Thymus (tissue), 11 donors: ENCODE data around the gene ARHGAP33. TPM values are rescaled to one million over a fixed set of nuclear protein-coding genes. Genes with fewer than 3 reads are reported as not detected.

ENCODE experiments used
- DNase-seq, 9 donors: peaks; one replicate each; pipeline ENCODE4 v3.0.0-alpha.2; 2013; ENCODE audit warnings: low spot score in 9 of 9, low read depth in 6 of 9, missing footprints in 1 of 9
- H3K27ac ChIP-seq, 2 donors: one replicate each; pipeline ENCODE4 v1.5.1; 2013; ENCODE audit warnings: control low read depth in 1 of 2, low read depth in 1 of 2, low read length in 1 of 2, mild to moderate bottlenecking in 1 of 2, moderate library complexity in 1 of 2
- H3K27me3 ChIP-seq, 2 donors: one replicate each; pipeline ENCODE4 v1.5.1; 2013; ENCODE audit warnings: low read length in 1 of 2; ENCODE audit not compliant: control insufficient read depth in 2 of 2, insufficient read depth in 1 of 2
- H3K36me3 ChIP-seq, 2 donors: one replicate each; pipeline ENCODE4 v1.5.1; 2013; ENCODE audit warnings: low read length in 1 of 2, mild to moderate bottlenecking in 1 of 2, moderate library complexity in 1 of 2; ENCODE audit not compliant: control insufficient read depth in 2 of 2, insufficient read depth in 2 of 2
- H3K4me1 ChIP-seq, 2 donors: one replicate each; pipeline ENCODE4 v1.5.1; 2013; ENCODE audit warnings: low read length in 2 of 2; ENCODE audit not compliant: control insufficient read depth in 2 of 2, insufficient read depth in 2 of 2
- H3K4me3 ChIP-seq, 2 donors: one replicate each; pipeline ENCODE4 v1.5.1; 2013; ENCODE audit warnings: low read length in 2 of 2, control low read depth in 1 of 2, mild to moderate bottlenecking in 1 of 2
- H3K9me3 ChIP-seq, 2 donors: one replicate each; pipeline ENCODE4 v1.5.1; 2013; ENCODE audit warnings: low read length in 1 of 2, mild to moderate bottlenecking in 1 of 2; ENCODE audit not compliant: control insufficient read depth in 2 of 2, insufficient read depth in 1 of 2
- WGBS: extraction: QIAGEN DNeasy Blood & Tissue Kit; methylation state at CpG from one replicate; pipeline ENCODE4 v1.1.7; 2013; 5-methylcytosine and 5-hydroxymethylcytosine counted together
- polyA plus RNA-seq: library from polyadenylated mRNA; stranded (reverse); fragments of 200-250 nt; gene quantifications from one replicate; pipeline ENCODE4 v1.2.3, GENCODE V29; 2013
- total RNA-seq: library from RNA; stranded (reverse); fragments of 120-200 nt; gene quantifications from one replicate; pipeline ENCODE4 v1.2.4, GENCODE V29; 2013
- donor health status: healthy.

Gene ARHGAP33
- total and polyA plus RNA-seq, 2 donors: 1.5 to 18.6 TPM

- DNase-seq: no peak
- Histone ChIP-seq H3K9me3 (no peaks in the 10 kb centered on the region), H3K4me3 (no peak overlapping the region), H3K4me1 (no peaks in the 10 kb centered on the region), H3K36me3 (peaks cover 79 to 96% of the 10 kb centered on the region in 2 donors), H3K27ac (no peak overlapping the region), H3K27me3 (no peaks in the 10 kb centered on the region)
- 94% methylated on average over 9 of the region's 9 CpGs for WGBS
These were observed 44.0 kb upstream of the ARHGAP33 start for GRCh38 chr19:35731353-35731752.

- H3K27me3 ChIP-seq: no peaks in the 10 kb centered on the region
- peaks cover 80 to 96% of the 10 kb centered on the region in 2 donors for H3K36me3 ChIP-seq
- H3K4me3 ChIP-seq: no peak overlapping the region
- WGBS: 98% methylated on average over 21 of the region's 21 CpGs
- no peak for DNase-seq
- no peak overlapping the region for H3K27ac ChIP-seq
- H3K4me1 ChIP-seq: peaks cover 0 to under 1% of the 10 kb centered on the region in 2 donors
- no peaks in the 10 kb centered on the region for H3K9me3 ChIP-seq
These were observed 43.5 kb upstream of the ARHGAP33 start for GRCh38 chr19:35731779-35732405.

DNA sequence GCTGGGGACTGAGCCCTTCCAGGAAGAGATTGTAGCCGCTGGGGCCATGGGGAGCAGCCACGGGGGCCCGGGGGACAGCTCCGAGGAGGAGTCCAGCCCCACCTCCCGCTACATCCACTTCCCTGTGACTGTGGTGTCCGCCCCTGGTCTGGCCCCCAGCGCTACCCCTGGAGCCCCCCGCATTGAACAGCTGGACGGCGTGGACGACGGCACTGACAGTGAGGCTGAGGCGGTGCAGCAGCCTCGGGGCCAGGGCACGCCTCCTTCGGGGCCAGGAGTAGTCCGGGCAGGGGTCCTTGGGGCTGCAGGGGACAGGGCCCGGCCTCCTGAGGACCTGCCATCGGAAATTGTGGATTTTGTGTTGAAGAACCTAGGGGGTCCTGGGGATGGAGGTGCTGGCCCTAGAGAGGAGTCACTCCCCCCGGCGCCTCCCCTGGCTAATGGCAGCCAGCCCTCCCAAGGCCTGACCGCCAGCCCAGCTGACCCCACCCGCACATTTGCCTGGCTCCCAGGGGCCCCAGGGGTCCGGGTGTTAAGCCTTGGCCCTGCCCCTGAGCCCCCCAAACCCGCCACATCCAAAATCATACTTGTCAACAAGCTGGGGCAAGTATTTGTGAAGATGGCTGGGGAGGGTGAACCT, 42.7 kb upstream of the ARHGAP33 start:
- Histone ChIP-seq H3K4me1 (peaks cover 0 to 5% of the 10 kb centered on the region in 2 donors), H3K9me3 (no peaks in the 10 kb centered on the region), H3K36me3 (peaks cover 79 to 91% of the 10 kb centered on the region in 2 donors), H3K27ac (no peak overlapping the region), H3K4me3 (no peak overlapping the region), H3K27me3 (no peaks in the 10 kb centered on the region)
- DNase-seq: no peak
- 98% methylated on average over 25 of the region's 25 CpGs for WGBS

GRCh38 chr19:35733180-35734125, 41.9 kb upstream of the ARHGAP33 start:
- H3K27ac ChIP-seq: no peak overlapping the region
- H3K9me3 ChIP-seq: no peaks in the 10 kb centered on the region
- WGBS: 98% methylated on average over 35 of the region's 35 CpGs
- peaks cover 81 to 91% of the 10 kb centered on the region in 2 donors for H3K36me3 ChIP-seq
- H3K4me3 ChIP-seq: no peak overlapping the region
- DNase-seq: no peak
- H3K27me3 ChIP-seq: no peaks in the 10 kb centered on the region
- H3K4me1 ChIP-seq: peaks cover 0 to 5% of the 10 kb centered on the region in 2 donors

- Histone ChIP-seq H3K27ac (no peak overlapping the region), H3K9me3 (no peaks in the 10 kb centered on the region), H3K4me3 (no peak overlapping the region), H3K27me3 (no peaks in the 10 kb centered on the region), H3K36me3 (peaks cover 81 to 89% of the 10 kb centered on the region in 2 donors), H3K4me1 (peaks cover 0 to 5% of the 10 kb centered on the region in 2 donors)
- WGBS: 98% methylated on average over 8 of the region's 8 CpGs
- no peak for DNase-seq
These were observed 41.1 kb upstream of the ARHGAP33 start for GRCh38 chr19:35734273-35734672.

DNA sequence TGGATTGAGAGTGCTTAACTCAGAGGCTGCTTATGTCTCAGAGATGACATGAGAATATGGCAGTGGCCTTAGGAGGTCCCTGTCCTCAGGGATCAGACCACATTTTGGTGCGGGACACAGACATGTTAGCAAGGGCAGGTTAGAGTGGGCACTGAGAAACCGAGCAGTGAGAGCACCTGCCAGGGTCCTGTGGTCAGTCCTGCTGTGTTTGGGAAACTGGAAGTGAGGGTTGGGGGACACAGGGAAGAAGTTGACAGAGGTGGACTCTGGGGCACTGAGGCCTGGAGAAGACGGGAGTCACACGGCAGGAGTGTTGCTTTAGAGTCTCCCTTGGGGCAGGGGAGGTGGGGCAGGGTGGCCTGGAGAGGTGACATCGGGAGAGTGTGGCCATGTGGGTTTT, 40.5 kb upstream of the ARHGAP33 start:
- Histone ChIP-seq H3K27ac (no peak overlapping the region), H3K9me3 (no peaks in the 10 kb centered on the region), H3K27me3 (no peaks in the 10 kb centered on the region), H3K4me1 (peaks cover 1 to 9% of the 10 kb centered on the region in 2 donors), H3K4me3 (no peak overlapping the region), H3K36me3 (peaks cover 77 to 83% of the 10 kb centered on the region in 2 donors)
- 94% methylated on average over 5 of the region's 5 CpGs for whole genome bisulfite sequencing
- no peak for DNase-seq

DNA sequence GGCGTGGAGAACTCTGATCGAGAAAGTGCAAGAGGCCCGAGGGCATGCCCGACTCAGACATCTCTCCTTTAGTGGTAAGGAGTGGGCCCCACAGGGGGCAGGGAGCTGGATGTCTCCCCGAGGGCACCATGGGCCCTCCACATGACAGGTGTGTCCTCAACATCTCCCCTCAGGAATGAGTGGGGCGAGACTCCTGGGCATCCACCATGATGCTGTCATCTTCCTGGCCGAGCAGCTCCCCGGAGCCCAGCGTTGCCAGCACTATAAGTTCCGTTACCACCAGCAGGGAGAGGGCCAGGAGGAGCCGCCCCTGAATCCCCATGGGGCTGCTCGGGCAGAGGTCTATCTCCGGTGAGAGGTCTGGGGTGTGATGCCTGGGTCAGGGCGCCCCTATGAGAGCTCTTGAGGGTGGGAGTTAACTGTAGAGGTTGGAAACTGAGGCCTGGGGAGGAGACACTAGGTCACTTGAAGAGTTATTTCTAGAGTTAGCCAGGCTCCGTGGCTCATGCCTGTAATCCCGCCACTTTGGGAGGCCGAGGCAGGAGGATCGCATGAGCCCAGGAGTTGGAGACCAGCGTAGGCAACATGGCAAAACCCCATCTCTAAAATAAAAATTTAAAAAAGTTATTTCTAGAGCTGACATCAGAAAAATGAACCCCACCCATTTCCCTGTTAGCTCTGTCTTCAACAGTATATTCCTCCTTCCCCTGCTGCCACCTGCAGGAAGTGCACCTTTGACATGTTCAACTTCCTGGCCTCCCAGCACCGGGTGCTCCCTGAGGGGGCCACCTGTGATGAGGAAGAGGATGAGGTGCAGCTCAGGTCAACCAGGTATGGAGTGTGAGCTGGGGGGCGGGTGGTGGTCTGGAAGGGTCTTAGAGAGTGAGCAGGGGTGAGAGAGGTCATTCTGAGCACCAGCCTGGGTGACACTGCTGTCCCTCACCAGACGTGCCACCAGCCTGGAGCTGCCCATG, 38.2 kb upstream of the ARHGAP33 start:
- no peaks in the 10 kb centered on the region for H3K27me3 ChIP-seq
- H3K4me3 ChIP-seq: no peak overlapping the region
- 89% methylated on average over 22 of the region's 22 CpGs for WGBS
- H3K27ac ChIP-seq: no peak overlapping the region
- peaks cover 10 to 28% of the 10 kb centered on the region in 2 donors for H3K4me1 ChIP-seq
- peaks cover 54 to 60% of the 10 kb centered on the region in 2 donors for H3K36me3 ChIP-seq
- no peak for DNase-seq
- H3K9me3 ChIP-seq: no peaks in the 10 kb centered on the region

- H3K36me3 ChIP-seq: peaks cover 49 to 51% of the 10 kb centered on the region in 2 donors
- no peak overlapping the region for H3K27ac ChIP-seq
- 97% methylated on average over 37 of the region's 37 CpGs for WGBS
These were observed 37.1 kb upstream of the ARHGAP33 start for GRCh38 chr19:35738021-35738886.

More at GRCh38 chr19:35738021-35738886, 37.1 kb upstream of the ARHGAP33 start:
- DNase-seq: no peak
- H3K9me3 ChIP-seq: no peaks in the 10 kb centered on the region
- H3K27me3 ChIP-seq: no peaks in the 10 kb centered on the region
- H3K4me3 ChIP-seq: no peak overlapping the region
- H3K4me1 ChIP-seq: peaks cover 17 to 37% of the 10 kb centered on the region in 2 donors
